Lung (tissue), 12 donors: ENCODE measurements around the gene ALKBH2. TPM values are rescaled to one million over a fixed set of nuclear protein-coding genes. Genes with fewer than 3 reads are reported as not detected.
A peak's percentile ranks its signal among the peaks of the same experiment; 100 is the strongest.

ENCODE experiments used
- ATAC-seq: fragments of 200-7000 bp; cut with Tn5 transposase; one replicate; pipeline ENCODE4 v1.9.1; 2020; ENCODE audit warnings: moderate number of reproducible peaks; ENCODE audit not compliant: insufficient read depth, low FRiP score
- DNase-seq, 3 donors: peaks; one replicate each; pipeline ENCODE4 v3.0.0-alpha.2; 2013 to 2017
- H3K27ac ChIP-seq, 2 donors: one replicate each; pipeline ENCODE4 v1.5.1; 2013; ENCODE audit warnings: mild to moderate bottlenecking in 2 of 2, moderate library complexity in 2 of 2, control low read depth in 1 of 2, inconsistent platforms in 1 of 2, low read depth in 1 of 2, low read length in 1 of 2
- H3K27me3 ChIP-seq, 3 donors: one replicate each; pipeline ENCODE4 v1.5.1; 2013; ENCODE audit warnings: low read length in 2 of 3; ENCODE audit not compliant: control insufficient read depth in 3 of 3, insufficient read depth in 3 of 3
- H3K36me3 ChIP-seq, 4 donors: one replicate each; pipeline ENCODE4 v1.5.1; 2013; ENCODE audit warnings: low read length in 4 of 4, mild to moderate bottlenecking in 1 of 4, moderate library complexity in 1 of 4; ENCODE audit not compliant: control insufficient read depth in 4 of 4, insufficient read depth in 4 of 4
- H3K4me1 ChIP-seq, 5 donors: one replicate each; pipeline ENCODE4 v1.5.1; 2013; ENCODE audit warnings: low read length in 5 of 5, mild to moderate bottlenecking in 2 of 5, moderate library complexity in 1 of 5; ENCODE audit not compliant: control insufficient read depth in 5 of 5, insufficient read depth in 5 of 5
- H3K4me3 ChIP-seq: one replicate; pipeline ENCODE4 v1.5.1; 2013; ENCODE audit warnings: mild to moderate bottlenecking, control low read depth, moderate library complexity
- H3K9ac ChIP-seq, 2 donors: one replicate each; pipeline ENCODE4 v1.5.1; 2013; ENCODE audit warnings: low read length in 2 of 2, control low read depth in 1 of 2; ENCODE audit not compliant: insufficient read depth in 1 of 2
- H3K9me3 ChIP-seq, 4 donors: one replicate each; pipeline ENCODE4 v1.5.1; 2013; ENCODE audit warnings: low read length in 3 of 4, mild to moderate bottlenecking in 1 of 4, moderate library complexity in 1 of 4; ENCODE audit not compliant: control insufficient read depth in 4 of 4, insufficient read depth in 3 of 4
- WGBS, 2 donors: extraction: QIAGEN DNeasy Blood & Tissue Kit; methylation state at CpG; one replicate each; pipeline ENCODE4 v1.1.7; 2013; 5-methylcytosine and 5-hydroxymethylcytosine counted together
- polyA plus RNA-seq, 2 donors: library from polyadenylated mRNA; stranded (reverse); fragments of 200-250 nt; gene quantifications; one replicate each; pipeline ENCODE4 v1.2.1, GENCODE V29; 2013
- total RNA-seq, 2 donors: library from RNA; depleted of rRNA in 1 of 2; stranded (reverse); fragments of >200 nt in 1 of 2; gene quantifications; one replicate each; pipeline ENCODE4 v1.2.1, GENCODE V29; 2014 to 2021
- TF ChIP-seq, protein P1 (sequence below): IDR thresholded peaks from 2 replicates; pipeline ENCODE4 v1.5.1; 2012; ENCODE audit warnings: mild to moderate bottlenecking; ENCODE audit errors: control extremely low read depth, extremely low read depth
- donor health status: control.
- donor health status: control.
- donor health status: Bipolar disorder and iron deficiency.
- donor health status: healthy.
- donor health status: DM: yes; HTN: yes; CAD: no.

Gene ALKBH2
- total and polyA plus RNA-seq, 4 donors, result 10.7 to 42.5 (median 19.1) TPM

- Histone ChIP-seq H3K9me3 (no peaks in the 10 kb centered on the region), H3K9ac (peak overlapping the region in 1 of 2 donors; percentile 42), H3K4me1 (peaks cover 1 to 6% (median 4%) of the 10 kb centered on the region in 5 donors), H3K36me3 (no peaks in the 10 kb centered on the region), H3K27ac (no peak overlapping the region), H3K27me3 (no peaks in the 10 kb centered on the region), H3K4me3 (no peak overlapping the region)
- WGBS, 2 donors, result 75 to 88% methylated on average over 3 of the region's 3 CpGs
- no peak for ATAC-seq
- DNase-seq, result peak in 2 of 3 donors; percentile 81 to 93
- TF ChIP-seq, protein P1, sequence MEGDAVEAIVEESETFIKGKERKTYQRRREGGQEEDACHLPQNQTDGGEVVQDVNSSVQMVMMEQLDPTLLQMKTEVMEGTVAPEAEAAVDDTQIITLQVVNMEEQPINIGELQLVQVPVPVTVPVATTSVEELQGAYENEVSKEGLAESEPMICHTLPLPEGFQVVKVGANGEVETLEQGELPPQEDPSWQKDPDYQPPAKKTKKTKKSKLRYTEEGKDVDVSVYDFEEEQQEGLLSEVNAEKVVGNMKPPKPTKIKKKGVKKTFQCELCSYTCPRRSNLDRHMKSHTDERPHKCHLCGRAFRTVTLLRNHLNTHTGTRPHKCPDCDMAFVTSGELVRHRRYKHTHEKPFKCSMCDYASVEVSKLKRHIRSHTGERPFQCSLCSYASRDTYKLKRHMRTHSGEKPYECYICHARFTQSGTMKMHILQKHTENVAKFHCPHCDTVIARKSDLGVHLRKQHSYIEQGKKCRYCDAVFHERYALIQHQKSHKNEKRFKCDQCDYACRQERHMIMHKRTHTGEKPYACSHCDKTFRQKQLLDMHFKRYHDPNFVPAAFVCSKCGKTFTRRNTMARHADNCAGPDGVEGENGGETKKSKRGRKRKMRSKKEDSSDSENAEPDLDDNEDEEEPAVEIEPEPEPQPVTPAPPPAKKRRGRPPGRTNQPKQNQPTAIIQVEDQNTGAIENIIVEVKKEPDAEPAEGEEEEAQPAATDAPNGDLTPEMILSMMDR, result no peak
Observed at GRCh38 chr12:109126784-109127183, 33.5 kb upstream of the ALKBH2 start.

DNA sequence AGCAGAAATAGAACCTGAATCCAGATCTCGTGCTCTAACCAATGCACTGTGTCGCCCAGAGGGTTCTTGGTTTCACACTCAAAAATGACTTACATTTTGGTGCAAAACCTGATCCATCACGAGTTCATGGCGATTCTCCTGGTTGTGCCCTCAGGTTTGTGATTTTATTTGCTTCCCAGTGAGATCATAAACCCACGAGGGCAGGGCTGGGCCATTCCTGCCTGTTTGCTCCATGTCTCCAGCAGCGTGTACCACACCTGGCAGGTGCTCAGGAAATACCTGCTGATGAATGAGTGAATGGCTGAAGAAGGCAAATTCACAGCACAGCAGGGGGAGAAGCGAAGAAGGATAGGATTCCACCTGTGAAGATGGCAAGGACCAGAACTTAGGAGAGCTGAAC is 32.5 kb upstream of the ALKBH2 start:
- Histone ChIP-seq H3K9me3 (no peaks in the 10 kb centered on the region), H3K4me1 (peaks cover 0 to 6% (median 1%) of the 10 kb centered on the region in 5 donors), H3K27ac (peak overlapping the region in 1 of 2 donors; percentile 26), H3K27me3 (no peaks in the 10 kb centered on the region), H3K36me3 (no peaks in the 10 kb centered on the region), H3K4me3 (no peak overlapping the region), H3K9ac (no peak overlapping the region)
- no peak for DNase-seq
- TF ChIP-seq, protein P1, result no peak
- ATAC-seq, result no peak
- 82 to 93% methylated on average over 7 of the region's 7 CpGs for WGBS, 2 donors

DNA sequence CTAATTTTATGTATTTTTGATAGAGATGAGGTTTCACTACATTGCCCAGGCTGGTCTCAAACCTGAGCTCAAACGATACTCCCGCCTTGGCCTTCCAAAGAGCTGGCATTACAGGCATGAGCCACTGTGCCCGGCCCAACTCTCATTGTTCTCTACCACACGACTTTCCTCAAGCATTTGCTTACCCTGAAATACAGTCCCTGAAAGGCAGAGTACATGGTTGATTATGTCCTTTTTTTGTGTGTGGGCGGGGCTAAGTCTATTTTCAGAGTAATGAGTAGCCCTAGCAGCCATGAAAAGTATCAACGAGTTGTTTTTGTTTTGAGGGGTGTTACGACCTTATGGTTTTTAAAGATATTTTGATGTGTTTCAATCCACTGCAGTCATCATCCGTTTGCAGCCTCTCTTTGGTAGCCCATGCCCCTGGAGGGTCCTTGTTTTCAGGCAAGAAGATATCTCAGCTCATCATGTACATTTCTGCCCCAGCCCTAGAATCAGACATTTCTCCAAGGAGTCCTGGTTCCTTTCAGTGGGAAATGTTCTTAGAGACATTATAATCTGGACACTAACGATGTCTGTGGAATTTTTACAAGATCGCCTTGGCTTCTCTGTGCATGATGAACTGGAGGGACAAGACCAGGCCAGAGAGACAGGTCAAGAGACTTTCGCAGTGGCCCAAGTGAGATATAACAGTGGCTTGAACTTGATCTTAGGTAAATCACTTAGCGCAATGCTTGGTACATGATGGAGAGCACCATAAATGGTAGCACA is 31.8 kb upstream of the ALKBH2 start:
- TF ChIP-seq, protein P1, result no peak
- DNase-seq (no peak), ATAC-seq (no peak)
- H3K9ac ChIP-seq, result no peak overlapping the region
- 88 to 92% methylated on average over 12 of the region's 12 CpGs for WGBS, 2 donors
- no peaks in the 10 kb centered on the region for H3K9me3 ChIP-seq
- no peaks in the 10 kb centered on the region for H3K36me3 ChIP-seq
- H3K4me1 ChIP-seq, result peaks cover 0 to 8% (median 3%) of the 10 kb centered on the region in 5 donors
- no peak overlapping the region for H3K4me3 ChIP-seq
- H3K27ac ChIP-seq, result peak overlapping the region in 1 of 2 donors; percentile 83
- H3K27me3 ChIP-seq, result no peaks in the 10 kb centered on the region
